Right hindlimb (tissue), 1 donor: Measurements from ENCODE around the gene ABCG1.

Experiments
- DNase-seq: peaks from one replicate; pipeline ENCODE4 v3.0.0-alpha.2; 2018

ABCG1 gene

GRCh38 chr21:42252778-42253340 is 33.9 kb downstream of the ABCG1 start:
- DNase-seq: no peak

GRCh38 chr21:42253466-42253865 is 34.5 kb downstream of the ABCG1 start:
- no peak for DNase-seq

- no peak for DNase-seq
Observed at GRCh38 chr21:42254083-42254482, 35.1 kb downstream of the ABCG1 start.

- DNase-seq: no peak
Observed at GRCh38 chr21:42254651-42255601, 36.0 kb downstream of the ABCG1 start.

GRCh38 chr21:42255825-42256224 is 36.9 kb downstream of the ABCG1 start:
- DNase-seq: no peak

- DNase-seq: no peak
Observed at GRCh38 chr21:42256316-42256715, 37.4 kb downstream of the ABCG1 start.

- DNase-seq: peak; percentile 52
Observed at GRCh38 chr21:42257091-42257765, 38.3 kb downstream of the ABCG1 start.

- no peak for DNase-seq
Observed at GRCh38 chr21:42258150-42258884, 39.4 kb downstream of the ABCG1 start.

GRCh38 chr21:42258885-42259407 is 40.0 kb downstream of the ABCG1 start:
- DNase-seq: no peak

GRCh38 chr21:42260121-42260520 is 41.2 kb downstream of the ABCG1 start:
- DNase-seq: no peak

GRCh38 chr21:42261829-42262200 is 42.9 kb downstream of the ABCG1 start:
- DNase-seq: no peak

GRCh38 chr21:42262831-42263231 is 43.9 kb downstream of the ABCG1 start:
- DNase-seq: no peak

- peak; percentile 39 for DNase-seq
Observed at GRCh38 chr21:42263591-42264131, 44.7 kb downstream of the ABCG1 start.

GRCh38 chr21:42264245-42265195 is 45.6 kb downstream of the ABCG1 start:
- DNase-seq: no peak

GRCh38 chr21:42265231-42265812 is 46.4 kb downstream of the ABCG1 start:
- no peak for DNase-seq

GRCh38 chr21:42266971-42267556 is 48.1 kb downstream of the ABCG1 start:
- no peak for DNase-seq

GRCh38 chr21:42269386-42269785 is 50.4 kb downstream of the ABCG1 start:
- DNase-seq: no peak

- no peak for DNase-seq
Observed at GRCh38 chr21:42271065-42271464, 52.1 kb downstream of the ABCG1 start.

GRCh38 chr21:42272109-42272962 is 53.4 kb downstream of the ABCG1 start:
- no peak for DNase-seq
